ENCODE measurements around the gene PKHD1.

- TF ChIP-seq, protein P1, sequence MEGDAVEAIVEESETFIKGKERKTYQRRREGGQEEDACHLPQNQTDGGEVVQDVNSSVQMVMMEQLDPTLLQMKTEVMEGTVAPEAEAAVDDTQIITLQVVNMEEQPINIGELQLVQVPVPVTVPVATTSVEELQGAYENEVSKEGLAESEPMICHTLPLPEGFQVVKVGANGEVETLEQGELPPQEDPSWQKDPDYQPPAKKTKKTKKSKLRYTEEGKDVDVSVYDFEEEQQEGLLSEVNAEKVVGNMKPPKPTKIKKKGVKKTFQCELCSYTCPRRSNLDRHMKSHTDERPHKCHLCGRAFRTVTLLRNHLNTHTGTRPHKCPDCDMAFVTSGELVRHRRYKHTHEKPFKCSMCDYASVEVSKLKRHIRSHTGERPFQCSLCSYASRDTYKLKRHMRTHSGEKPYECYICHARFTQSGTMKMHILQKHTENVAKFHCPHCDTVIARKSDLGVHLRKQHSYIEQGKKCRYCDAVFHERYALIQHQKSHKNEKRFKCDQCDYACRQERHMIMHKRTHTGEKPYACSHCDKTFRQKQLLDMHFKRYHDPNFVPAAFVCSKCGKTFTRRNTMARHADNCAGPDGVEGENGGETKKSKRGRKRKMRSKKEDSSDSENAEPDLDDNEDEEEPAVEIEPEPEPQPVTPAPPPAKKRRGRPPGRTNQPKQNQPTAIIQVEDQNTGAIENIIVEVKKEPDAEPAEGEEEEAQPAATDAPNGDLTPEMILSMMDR (IDR thresholded peaks at IDR 0.05; ENCODE audit: poor library complexity) = no peak
- TF ChIP-seq EZH2 (IDR thresholded peaks at IDR 0.05; ENCODE audit: borderline replicate concordance) = no peak
- TF ChIP-seq EZH2phosphoT487 (IDR thresholded peaks at IDR 0.05; ENCODE audit: low read depth, severe bottlenecking, unreplicated experiment) = no peak
These were observed 77.8 kb downstream of the PKHD1 start for GRCh38 chr6:52009466-52010140.

Measured in hepatocyte (in vitro differentiated cells).